ENCODE data around the gene INO80E.

Gene INO80E

GRCh38 chr16:29975811-29976511 lies 20.1 kb upstream of the INO80E start:
- no peak for DNase-seq

- DNase-seq = no peak
These were observed 18.8 kb upstream of the INO80E start for GRCh38 chr16:29977063-29977825.

GRCh38 chr16:29978081-29978480 lies 18.0 kb upstream of the INO80E start:
- no peak for DNase-seq

GRCh38 chr16:29978564-29979270 lies 17.3 kb upstream of the INO80E start:
- no peak for DNase-seq

GRCh38 chr16:29982560-29983419 lies 13.3 kb upstream of the INO80E start:
- no peak for DNase-seq

- DNase-seq = no peak
These were observed 12.5 kb upstream of the INO80E start for GRCh38 chr16:29983420-29984136.

GRCh38 chr16:29984137-29984763 lies 11.8 kb upstream of the INO80E start:
- DNase-seq = no peak

- no peak for DNase-seq
These were observed 11.3 kb upstream of the INO80E start for GRCh38 chr16:29984764-29985147.

- DNase-seq = no peak
These were observed 10.7 kb upstream of the INO80E start for GRCh38 chr16:29985271-29985811.

- no peak for DNase-seq
These were observed 9.8 kb upstream of the INO80E start for GRCh38 chr16:29986231-29986630.

GRCh38 chr16:29986931-29987330 lies 9.1 kb upstream of the INO80E start:
- DNase-seq = no peak

GRCh38 chr16:29987371-29988085 lies 8.5 kb upstream of the INO80E start:
- no peak for DNase-seq

GRCh38 chr16:29988346-29989075 lies 7.5 kb upstream of the INO80E start:
- DNase-seq = no peak

GRCh38 chr16:29989111-29989858 lies 6.8 kb upstream of the INO80E start:
- DNase-seq = no peak

- DNase-seq = no peak
These were observed 6.0 kb upstream of the INO80E start for GRCh38 chr16:29990034-29990433.

- no peak for DNase-seq
These were observed 5.0 kb upstream of the INO80E start for GRCh38 chr16:29990883-29991570.

- DNase-seq = no peak
These were observed 4.5 kb upstream of the INO80E start for GRCh38 chr16:29991571-29991904.

GRCh38 chr16:29992344-29992967 lies 3.6 kb upstream of the INO80E start:
- no peak for DNase-seq

Data from CD4-positive, alpha-beta T cell treated with Interleukin-6 for 4 hours (primary cell).